Stimulated activated CD8-positive, alpha-beta memory T cell treated with anti-CD3 and anti-CD28 coated beads, Interleukin-4, amount 100 ng/mL, for 48 hours (primary cell): ENCODE data around the gene PAK1.

Experiments
- DNase-seq: peaks from one replicate; pipeline ENCODE4 v3.0.0-alpha.2; 2020

The PAK1 gene

GRCh38 chr11:77359481-77359880 is 114.4 kb downstream of the PAK1 start:
- DNase-seq, result no peak

- no peak for DNase-seq
These were observed 120.8 kb downstream of the PAK1 start for GRCh38 chr11:77353131-77353530.

- no peak for DNase-seq
These were observed 122.5 kb downstream of the PAK1 start for GRCh38 chr11:77351281-77351886.

- no peak for DNase-seq
These were observed 125.9 kb downstream of the PAK1 start for GRCh38 chr11:77347948-77348347.

GRCh38 chr11:77346906-77347603 is 126.8 kb downstream of the PAK1 start:
- no peak for DNase-seq

DNA sequence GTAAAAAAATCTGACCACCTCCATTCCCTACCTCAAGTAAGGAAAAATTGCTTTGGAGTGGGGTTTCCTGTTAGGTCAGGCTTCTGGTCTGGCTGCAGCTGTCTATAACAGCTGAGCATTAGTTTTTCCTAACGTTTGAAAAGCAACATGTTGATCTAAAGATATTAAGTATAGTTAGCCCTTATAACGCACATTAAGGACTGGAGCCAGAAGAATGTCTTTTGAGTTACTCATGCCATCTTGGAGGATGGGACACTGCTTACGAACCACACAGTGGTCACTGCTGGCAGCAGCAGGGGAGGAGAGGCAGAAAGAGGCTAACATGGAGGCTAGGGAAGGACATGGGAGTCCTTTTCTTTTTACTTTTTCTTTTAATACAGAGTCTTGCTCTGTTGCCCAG is 128.3 kb downstream of the PAK1 start:
- no peak for DNase-seq

- no peak for DNase-seq
These were observed 133.4 kb downstream of the PAK1 start for GRCh38 chr11:77340501-77340900.

GRCh38 chr11:77332259-77332658 is 141.6 kb downstream of the PAK1 start:
- no peak for DNase-seq

- DNase-seq, result no peak
These were observed 148.7 kb downstream of the PAK1 start for GRCh38 chr11:77325159-77325558.

GRCh38 chr11:77324508-77324907 is 149.4 kb downstream of the PAK1 start:
- no peak for DNase-seq

GRCh38 chr11:77322926-77323590 is 150.8 kb downstream of the PAK1 start:
- DNase-seq, result no peak

GRCh38 chr11:77322506-77322905 is 151.4 kb downstream of the PAK1 start:
- no peak for DNase-seq

- no peak for DNase-seq
These were observed 153.5 kb downstream of the PAK1 start for GRCh38 chr11:77320351-77320750.

DNA sequence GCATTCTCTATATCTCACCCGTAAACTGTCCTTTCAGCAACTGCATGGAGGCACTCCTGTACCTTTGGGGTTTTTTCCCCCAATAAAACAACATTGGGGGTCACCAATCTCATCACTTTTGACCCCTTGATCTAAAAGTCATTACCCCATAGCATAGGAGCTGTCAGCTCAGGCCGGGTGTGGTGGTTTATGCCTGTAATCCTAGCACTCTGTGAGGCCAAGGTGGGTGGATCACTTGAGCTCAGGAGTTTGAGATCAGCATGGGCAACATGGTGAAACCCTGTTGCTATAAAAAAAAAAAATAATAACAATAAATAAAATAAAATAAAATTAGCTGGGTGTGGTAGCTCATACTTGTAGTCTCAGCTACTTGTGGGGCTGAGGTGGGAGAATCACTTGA is 155.3 kb downstream of the PAK1 start:
- no peak for DNase-seq

DNA sequence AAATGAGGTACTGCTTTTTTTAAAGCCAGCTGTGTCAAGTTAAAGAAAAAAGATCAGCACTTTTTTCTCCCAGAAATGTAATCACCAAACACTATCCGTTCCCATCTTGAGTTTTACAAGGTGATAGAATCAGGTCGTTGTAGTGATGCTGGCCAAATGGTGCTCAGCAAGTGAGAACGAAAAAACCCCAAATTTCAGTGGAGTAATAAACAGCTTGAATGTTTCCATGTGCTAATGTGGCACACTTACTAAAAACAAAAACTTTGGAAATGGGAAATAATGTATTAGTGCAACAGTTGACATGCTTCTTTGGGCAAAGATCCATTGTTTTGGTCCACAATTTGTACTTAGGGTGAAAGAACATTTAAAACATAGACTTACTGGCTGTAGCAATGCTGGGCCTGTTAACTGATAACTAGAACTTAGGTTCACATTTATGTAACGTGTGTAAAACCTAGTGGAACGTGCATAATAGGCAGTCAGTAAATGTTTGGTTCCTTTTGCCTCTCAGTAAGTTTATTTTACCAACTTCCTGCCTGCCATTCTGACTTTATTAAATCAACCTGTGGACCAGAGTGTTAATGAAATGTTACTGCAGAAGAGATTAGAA is 157.1 kb downstream of the PAK1 start:
- no peak for DNase-seq

GRCh38 chr11:77312107-77312506 is 161.8 kb downstream of the PAK1 start:
- DNase-seq, result no peak

DNA sequence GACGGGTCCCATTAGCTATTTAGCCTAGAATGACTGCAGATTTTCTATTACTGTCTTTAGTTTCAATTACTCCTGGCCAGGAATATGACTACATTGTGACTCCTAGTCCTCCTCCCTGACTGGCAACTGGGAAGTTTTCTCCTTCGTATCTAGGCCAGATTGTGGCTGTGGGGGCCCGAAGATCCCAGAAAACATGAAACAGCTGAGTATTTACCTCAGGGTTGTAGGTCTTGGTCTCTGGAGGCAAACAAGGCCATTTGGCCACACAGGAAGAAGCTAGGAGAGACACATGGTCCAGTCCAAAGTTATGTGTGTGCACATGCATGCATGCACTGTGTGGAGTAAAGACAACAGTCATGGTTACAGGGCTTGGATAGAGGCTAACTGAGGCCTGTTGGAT is 162.2 kb downstream of the PAK1 start:
- no peak for DNase-seq

DNA sequence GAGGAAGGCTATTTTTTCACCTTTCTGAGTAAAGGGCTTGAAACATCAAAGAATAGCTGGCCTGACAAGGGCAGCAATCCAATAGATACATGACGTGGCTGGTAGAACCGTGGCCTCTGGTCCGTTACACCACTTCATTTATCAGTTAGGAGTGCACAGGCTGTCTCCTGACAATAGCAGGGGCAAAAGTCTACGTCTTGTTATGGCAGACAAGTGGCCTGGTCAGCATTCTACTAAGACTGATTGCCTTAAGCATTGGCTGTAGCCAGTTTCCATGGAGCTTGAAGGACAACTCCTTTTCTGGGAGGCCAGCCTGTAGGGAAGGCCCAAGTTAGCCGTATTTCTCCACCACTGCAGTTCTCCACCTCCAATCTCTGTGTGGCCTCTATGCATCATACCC is 163.2 kb downstream of the PAK1 start:
- DNase-seq, result no peak

- DNase-seq, result no peak
These were observed 164.4 kb downstream of the PAK1 start for GRCh38 chr11:77309401-77310085.

GRCh38 chr11:77308838-77309237 is 165.1 kb downstream of the PAK1 start:
- no peak for DNase-seq

- no peak for DNase-seq
These were observed 170.6 kb downstream of the PAK1 start for GRCh38 chr11:77303328-77303727.

DNA sequence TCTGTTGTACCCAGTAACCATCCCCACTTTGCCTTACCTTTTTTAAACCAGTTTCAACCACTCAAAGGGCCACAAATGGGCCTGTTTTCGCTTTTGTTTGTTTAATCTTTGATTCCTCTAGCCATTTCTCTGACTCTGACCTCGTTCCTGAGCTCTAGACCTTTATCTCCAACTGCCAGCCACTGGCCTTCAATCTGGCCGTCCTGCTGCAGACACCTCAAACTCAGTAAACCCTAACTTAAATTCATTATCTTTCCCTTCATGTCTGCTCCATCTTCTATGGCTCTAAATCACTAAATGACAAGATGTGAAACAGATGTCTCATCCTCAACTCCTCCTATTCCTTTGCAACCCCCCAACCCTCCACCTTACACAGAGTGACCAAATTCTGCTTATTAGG is 171.1 kb downstream of the PAK1 start:
- DNase-seq, result no peak

DNA sequence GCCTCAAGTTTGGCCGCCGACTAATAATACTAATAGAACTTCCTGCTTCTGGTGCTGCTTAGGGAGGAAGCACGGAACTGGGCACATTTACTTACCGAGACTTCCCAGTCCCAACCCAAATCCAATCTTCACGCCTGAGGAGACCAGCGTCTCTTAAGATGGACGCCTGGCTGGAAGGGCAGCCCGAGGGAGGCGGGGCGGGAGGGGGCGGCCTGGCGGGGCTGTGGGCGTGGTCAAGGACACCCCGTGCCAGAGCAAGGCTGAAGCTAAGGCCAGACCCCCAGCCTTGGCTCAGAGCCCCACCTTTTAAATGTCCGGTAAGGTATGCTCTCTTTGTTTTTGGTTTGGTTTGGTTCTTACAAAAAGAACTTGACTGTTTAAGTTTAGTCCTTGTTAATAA is 172.4 kb downstream of the PAK1 start, which contains the start of gene GDPD4:
Gene GDPD4 (minus strand): TSS at position 177 of the 400 bp plus-strand sequence. CDS start 16,549 bp downstream, outside the sequence.
- DNase-seq, result no peak
